Activated T-helper 1 cell treated with anti-CD3 and anti-CD28 coated beads, Interleukin-2, amount 50 U/mL, for 16 hours (primary cell): ENCODE data around the gene KICS2.
"Not testable (repeated sequence)": the region's sequence is repeated elsewhere in the genome, so short reads cannot be mapped to it uniquely, and the experiment has no call there.

ENCODE experiments used
- DNase-seq, 2 donors: peaks; one replicate each; pipeline ENCODE4 v3.0.0-alpha.2; 2020; ENCODE audit warnings: low read depth in 1 of 2, low spot score in 1 of 2

The KICS2 gene

GRCh38 chr12:64217643-64218042, 4.5 kb downstream of the KICS2 start:
- DNase-seq = not testable (repeated sequence)

GRCh38 chr12:64216239-64216638, 5.9 kb downstream of the KICS2 start:
- DNase-seq = no peak

GRCh38 chr12:64212119-64212746, 9.9 kb downstream of the KICS2 start:
- DNase-seq = no peak

GRCh38 chr12:64207453-64207852, 14.6 kb downstream of the KICS2 start:
- no peak for DNase-seq

- DNase-seq = no peak
These were observed 16.6 kb downstream of the KICS2 start for GRCh38 chr12:64205542-64205941.

- no peak for DNase-seq
These were observed 18.3 kb downstream of the KICS2 start for GRCh38 chr12:64203775-64204174.

- DNase-seq = no peak
These were observed 19.1 kb downstream of the KICS2 start for GRCh38 chr12:64203036-64203435.

DNA sequence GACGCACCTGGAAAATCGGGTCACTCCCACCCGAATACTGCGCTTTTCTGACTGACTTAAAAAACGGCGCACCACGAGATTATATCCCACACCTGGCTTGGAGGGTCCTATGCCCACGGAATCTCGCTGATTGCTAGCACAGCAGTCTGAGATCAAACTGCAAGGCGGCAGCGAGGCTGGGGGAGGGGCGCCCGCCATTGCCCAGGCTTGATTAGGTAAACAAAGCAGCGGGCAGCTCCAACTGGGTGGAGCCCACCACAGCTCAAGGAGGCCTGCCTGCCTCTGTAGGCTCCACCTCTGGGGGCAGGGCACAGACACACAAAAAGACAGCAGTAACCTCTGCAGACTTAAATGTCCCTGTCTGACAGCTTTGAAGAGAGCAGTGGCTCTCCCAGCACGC, 26.3 kb downstream of the KICS2 start:
- not testable (repeated sequence) for DNase-seq

DNA sequence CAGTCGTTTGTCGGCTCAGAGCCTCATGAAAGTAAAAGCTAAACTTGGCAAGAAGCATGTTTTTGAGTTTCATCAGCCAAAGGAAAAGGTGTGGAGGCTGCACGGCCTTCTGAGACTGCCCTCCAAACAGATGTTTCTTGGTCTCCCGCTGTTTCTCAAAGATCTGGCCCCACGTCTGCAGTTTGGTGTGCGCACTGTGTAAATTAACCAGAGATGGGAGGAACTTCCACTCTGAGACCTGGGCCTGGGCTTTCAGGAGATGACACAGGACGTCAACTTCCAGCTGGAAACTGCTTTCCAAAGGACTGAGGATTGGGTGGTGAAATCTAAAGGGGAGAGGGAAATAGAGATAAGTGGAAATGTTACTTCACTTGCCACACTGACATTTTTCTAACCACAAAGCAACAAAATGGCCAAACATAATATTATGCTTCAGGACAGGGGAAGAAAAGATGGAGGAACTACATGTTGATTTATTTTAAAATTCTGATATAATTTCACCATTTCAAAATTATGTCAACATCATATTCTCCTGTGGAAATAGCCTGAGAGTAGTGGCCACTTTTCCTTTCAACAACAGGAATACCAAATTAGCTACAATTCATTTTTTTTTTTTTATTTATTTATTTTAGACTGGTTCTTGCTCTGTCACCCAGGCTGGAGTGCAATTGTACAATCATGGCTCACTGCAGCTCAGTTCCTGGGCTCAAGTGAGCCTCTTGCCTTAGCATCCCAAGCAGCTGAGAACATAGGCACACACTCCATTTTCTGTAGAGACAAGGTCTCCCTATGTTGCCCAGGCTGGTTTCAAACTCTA, 27.6 kb downstream of the KICS2 start:
- no peak for DNase-seq

GRCh38 chr12:64193931-64194330, 28.2 kb downstream of the KICS2 start:
- DNase-seq = no peak

GRCh38 chr12:64192644-64193444, 29.3 kb downstream of the KICS2 start:
- DNase-seq = no peak

DNA sequence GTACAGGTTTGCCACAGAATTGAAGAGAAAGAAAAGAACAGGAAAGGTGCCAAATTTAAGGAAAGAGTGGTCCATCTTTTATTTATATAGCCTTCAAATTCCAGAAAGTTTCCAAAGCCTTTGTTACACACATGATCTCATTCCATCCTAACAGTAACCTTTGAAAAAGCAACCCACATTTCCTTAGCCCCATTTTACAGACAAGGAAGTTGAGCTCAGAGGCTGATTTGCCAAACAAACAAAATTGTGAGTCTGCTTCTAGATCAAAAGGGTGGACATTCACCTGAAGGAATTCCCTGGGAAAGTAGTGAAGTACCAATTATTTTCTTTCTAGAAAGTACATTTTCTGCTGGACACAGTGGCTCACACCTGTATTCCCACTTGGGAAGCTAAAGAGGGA, 32.0 kb downstream of the KICS2 start:
- no peak for DNase-seq

GRCh38 chr12:64189530-64189929, 32.6 kb downstream of the KICS2 start:
- no peak for DNase-seq

GRCh38 chr12:64187794-64188193, 34.3 kb downstream of the KICS2 start:
- DNase-seq = no peak

DNA sequence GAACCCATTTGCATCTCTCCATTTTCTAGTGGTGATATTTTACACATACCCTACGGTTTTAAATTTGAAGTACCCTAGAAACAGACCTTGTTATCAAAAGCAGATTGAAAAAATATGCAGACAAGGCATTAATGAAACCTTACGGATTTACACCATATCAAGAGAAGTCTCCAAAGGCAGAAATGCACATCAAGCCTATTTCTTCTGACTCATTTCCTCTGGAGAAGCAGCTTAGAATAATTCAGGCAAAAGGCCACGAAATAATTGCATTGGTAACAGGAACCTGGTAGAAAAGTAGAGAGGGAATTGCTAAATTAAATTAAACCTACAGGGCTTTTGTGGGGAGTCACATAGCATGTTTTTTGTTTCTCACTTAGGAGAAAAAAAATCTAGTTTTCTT, 34.7 kb downstream of the KICS2 start:
- no peak for DNase-seq

DNA sequence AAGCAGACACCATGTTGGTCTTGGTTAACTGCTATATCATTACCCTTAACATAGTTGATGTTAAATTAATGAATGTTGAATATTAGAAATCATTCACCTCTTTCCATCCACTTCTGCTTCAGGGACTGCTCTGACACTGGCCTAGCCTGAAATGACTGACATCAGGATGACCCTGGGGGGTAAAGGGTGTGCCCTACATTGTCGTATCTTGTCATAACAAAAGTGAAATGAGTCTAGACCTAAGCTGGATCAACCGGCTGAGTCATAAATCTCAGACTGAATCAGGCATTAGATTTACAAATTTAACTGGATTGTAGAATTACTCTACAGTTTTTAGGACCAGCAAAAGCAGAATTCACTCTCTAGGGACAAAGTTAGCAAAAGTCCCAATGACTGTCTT, 35.3 kb downstream of the KICS2 start:
- no peak for DNase-seq

DNA sequence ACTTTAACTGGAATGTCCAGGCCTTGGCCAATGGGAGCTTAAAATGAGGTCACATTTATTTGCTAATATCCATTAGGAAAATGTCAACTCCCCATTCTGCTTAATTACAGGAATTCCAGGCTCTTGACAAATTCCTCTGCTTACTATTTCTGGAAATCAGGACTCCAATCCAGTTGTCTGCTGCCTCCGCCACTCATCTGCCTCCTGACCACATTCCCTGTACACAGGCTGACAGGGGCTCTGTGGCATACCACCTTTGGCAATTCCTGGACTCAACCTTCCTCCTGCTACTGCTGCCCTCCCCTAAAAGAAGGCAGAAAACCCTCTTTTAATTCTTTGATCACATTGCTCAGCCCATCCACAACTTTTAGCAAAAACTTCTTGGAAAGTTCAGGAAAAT, 37.9 kb downstream of the KICS2 start:
- no peak for DNase-seq

DNA sequence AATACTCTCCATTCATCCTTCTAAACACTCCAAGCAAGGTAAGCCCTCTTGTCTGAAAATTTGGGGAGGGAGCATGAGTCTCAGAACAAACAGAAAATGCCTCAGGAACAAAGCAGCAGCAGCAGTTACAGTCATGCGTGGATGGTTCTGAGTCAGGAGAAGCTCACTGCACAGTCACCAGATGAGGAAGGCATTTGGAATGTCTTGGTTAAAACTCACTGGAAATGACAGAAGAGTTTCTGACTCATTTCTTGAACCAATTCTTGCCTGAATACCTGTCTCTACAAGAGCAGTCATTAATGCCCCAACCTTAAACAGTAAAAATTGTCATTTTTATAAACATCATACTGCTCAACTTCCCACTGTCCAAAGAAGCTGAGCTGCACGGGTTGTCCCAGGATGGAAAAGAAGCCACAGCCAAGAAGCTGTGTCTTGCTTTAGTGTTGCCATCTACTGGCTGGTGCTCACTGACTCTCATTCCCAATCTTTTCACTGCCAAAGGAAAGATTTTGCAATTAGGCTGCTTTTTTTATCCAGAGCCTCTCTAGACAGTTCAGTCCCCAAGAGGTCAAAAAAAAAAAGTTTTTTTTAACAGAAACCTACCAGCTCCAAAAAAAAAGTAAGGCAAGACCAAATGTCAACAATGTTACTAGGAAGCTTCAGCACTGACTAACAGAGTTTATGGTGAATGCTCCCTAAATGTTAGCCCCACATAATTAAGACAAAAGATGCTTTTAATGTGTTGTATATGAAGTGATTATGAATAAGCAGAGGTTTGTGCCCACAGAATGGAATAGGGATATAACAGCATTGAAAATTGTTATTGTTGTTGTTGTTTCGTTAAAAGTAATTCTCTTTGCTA, 40.4 kb downstream of the KICS2 start:
- DNase-seq = no peak

GRCh38 chr12:64180951-64181350, 41.1 kb downstream of the KICS2 start:
- DNase-seq = no peak

- no peak for DNase-seq
These were observed 44.0 kb downstream of the KICS2 start for GRCh38 chr12:64178122-64178521.

- no peak for DNase-seq
These were observed 45.1 kb downstream of the KICS2 start for GRCh38 chr12:64177001-64177400.
